AG09309 (cell line): ENCODE results near the gene CD96.

ENCODE experiments used
- DNase-seq: peaks from one replicate; pipeline ENCODE4 v3.0.0-alpha.2; 2010; ENCODE audit warnings: low read depth
- H3K4me3 ChIP-seq: 2 replicates; pipeline ENCODE4 v1.5.1; 2011; ENCODE audit warnings: mild to moderate bottlenecking, low read depth, low read length, moderate library complexity; ENCODE audit not compliant: control insufficient read depth
- TF ChIP-seq, protein P1 (sequence below): IDR thresholded peaks from 2 replicates; pipeline ENCODE4 v1.5.1; 2011; ENCODE audit warnings: mild to moderate bottlenecking, low read depth, low read length, inconsistent platforms; ENCODE audit not compliant: insufficient read depth, control insufficient read depth; ENCODE audit errors: missing control alignments

CD96 gene

DNA sequence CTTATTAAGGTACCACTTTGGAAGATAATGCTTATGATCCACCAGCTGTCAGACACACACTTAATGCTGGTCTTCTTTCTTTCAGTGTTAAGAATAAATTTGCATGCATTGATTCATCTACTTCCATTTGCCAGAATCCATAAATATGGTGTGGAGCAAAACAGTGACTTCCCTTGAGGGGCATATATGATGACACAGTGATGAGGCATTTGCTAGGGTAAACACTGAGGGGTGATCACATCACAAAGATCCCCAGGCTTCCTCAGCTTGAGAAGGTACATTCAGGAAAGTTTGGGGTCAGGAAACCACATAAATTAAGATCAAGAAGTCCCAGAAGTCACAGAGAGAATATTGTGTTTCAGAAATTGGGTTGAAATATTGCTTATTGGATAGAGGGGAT, 63.0 kb downstream of the CD96 start:
- no peak for DNase-seq
- no peak overlapping the region for H3K4me3 ChIP-seq
- TF ChIP-seq, protein P1, sequence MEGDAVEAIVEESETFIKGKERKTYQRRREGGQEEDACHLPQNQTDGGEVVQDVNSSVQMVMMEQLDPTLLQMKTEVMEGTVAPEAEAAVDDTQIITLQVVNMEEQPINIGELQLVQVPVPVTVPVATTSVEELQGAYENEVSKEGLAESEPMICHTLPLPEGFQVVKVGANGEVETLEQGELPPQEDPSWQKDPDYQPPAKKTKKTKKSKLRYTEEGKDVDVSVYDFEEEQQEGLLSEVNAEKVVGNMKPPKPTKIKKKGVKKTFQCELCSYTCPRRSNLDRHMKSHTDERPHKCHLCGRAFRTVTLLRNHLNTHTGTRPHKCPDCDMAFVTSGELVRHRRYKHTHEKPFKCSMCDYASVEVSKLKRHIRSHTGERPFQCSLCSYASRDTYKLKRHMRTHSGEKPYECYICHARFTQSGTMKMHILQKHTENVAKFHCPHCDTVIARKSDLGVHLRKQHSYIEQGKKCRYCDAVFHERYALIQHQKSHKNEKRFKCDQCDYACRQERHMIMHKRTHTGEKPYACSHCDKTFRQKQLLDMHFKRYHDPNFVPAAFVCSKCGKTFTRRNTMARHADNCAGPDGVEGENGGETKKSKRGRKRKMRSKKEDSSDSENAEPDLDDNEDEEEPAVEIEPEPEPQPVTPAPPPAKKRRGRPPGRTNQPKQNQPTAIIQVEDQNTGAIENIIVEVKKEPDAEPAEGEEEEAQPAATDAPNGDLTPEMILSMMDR = no peak

- DNase-seq = no peak
- TF ChIP-seq, protein P1 = no peak
- H3K4me3 ChIP-seq = no peak overlapping the region
These were observed 63.5 kb downstream of the CD96 start for GRCh38 chr3:111605493-111605892.

DNA sequence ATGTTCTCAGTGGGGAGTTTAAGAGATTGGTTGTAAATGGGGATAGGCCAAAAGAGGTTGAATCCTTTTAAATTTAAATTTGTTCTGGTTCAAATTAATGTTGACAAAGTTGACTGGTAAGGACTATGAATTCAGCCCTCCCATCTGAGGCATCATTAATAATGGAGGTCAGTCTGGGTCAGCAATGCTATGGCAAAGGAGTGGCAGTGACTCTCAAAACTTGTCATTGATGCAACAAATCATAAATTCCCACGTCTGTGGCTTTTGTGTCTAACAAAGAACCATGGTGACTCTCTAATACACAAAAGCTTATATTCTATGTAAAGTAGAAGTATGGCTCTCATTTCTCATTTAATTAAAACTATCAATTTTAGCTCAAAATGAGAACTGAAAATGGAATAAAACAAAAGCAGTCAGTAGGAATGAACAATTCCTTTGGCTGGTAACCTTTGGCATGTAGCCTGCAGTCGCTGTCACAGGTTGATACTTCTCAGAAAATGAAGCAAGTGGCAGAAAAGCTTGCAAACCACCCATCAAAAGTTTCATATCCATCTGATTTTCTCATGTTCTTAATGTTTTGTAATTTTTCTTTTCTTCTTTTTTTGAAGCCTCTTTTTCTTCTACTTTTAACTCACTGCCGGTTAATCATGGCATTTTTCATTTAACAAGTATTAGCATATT, 65.4 kb downstream of the CD96 start:
- H3K4me3 ChIP-seq = no peak overlapping the region
- DNase-seq = no peak
- TF ChIP-seq, protein P1 = no peak

DNA sequence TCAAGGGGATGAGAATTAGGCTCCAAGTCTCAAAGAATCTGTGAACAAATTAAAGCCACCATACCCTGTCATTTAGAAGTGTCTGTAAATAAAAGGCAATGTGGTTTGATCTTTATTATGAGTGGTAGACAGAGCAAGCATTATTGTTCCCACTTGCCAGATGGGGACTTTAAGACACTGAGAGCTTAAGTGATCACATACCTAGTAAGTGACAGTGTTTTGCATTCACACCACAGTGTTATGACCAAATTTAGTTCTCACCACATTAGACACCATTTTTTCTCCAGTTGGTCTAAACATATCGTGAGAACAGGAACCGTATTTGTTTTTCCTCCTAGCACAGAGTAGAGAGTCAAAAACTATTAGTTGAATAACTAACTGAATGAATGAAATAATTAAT, 66.4 kb downstream of the CD96 start:
- DNase-seq = no peak
- H3K4me3 ChIP-seq = no peak overlapping the region
- TF ChIP-seq, protein P1 = no peak

DNA sequence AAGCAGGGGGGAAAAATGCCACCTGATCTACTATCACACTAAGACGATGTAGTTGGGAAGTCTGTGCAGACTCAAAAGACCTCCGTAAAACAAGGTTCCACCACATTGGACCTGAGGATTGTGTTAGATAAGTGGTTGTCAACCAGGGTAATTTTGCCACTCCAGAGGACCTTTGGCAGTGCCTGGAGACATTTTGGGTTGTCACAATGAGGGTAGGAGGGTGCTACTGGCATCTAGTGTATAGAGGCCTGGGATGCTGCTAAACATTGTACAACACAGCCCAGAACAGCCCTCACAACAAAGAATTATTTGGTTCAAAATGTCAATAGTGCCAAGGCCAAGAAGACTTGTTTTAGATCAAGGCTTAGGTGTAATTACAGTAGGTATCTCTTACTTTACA, 67.7 kb downstream of the CD96 start:
- no peak for DNase-seq
- no peak overlapping the region for H3K4me3 ChIP-seq
- TF ChIP-seq, protein P1 = no peak

DNA sequence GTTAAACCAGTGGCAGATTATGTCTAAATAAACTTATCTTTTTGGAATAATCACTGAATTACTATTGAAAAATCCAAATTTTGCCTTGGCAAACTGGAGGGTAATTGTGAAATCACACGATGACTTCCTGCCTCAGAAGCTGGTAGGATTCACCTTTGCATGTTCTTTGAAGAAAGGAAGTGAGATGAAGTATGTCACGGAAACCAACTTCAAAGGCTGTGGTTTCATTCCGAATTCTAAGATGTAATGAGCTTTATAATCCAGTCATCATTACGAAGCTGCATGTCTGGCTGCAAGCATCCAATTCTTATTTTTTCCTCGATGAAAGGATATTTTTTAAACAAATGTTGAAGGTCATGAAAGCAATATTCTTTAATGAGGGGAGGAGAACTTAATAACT, 68.2 kb downstream of the CD96 start:
- TF ChIP-seq, protein P1 = no peak
- H3K4me3 ChIP-seq = no peak overlapping the region
- no peak for DNase-seq

- no peak overlapping the region for H3K4me3 ChIP-seq
- no peak for DNase-seq
These were observed 68.6 kb downstream of the CD96 start for GRCh38 chr3:111610612-111611054.

More at GRCh38 chr3:111610612-111611054, 68.6 kb downstream of the CD96 start:
- TF ChIP-seq, protein P1 = no peak
